ENCODE measurements around the gene SLC6A14. TPM values are rescaled to one million over a fixed set of nuclear protein-coding genes. Genes with fewer than 3 reads are reported as not detected.

SLC6A14 gene
- total RNA-seq, 2 experiments from 2014 or later = not detected

Other genes with a start within 250 kb of the SLC6A14 start
- not detected for gene CT83, start 26.4 kb downstream of the SLC6A14 start, total RNA-seq